GM12874 (cell line): ENCODE measurements around the gene UBE3A.

Source experiments
- TF ChIP-seq, protein P1 (sequence below): IDR thresholded peaks from 2 replicates; pipeline ENCODE4 v1.5.1; 2011; ENCODE audit warnings: low read depth, mild to moderate bottlenecking, control low read depth, low read length, moderate library complexity; ENCODE audit not compliant: insufficient read depth

The UBE3A gene

DNA sequence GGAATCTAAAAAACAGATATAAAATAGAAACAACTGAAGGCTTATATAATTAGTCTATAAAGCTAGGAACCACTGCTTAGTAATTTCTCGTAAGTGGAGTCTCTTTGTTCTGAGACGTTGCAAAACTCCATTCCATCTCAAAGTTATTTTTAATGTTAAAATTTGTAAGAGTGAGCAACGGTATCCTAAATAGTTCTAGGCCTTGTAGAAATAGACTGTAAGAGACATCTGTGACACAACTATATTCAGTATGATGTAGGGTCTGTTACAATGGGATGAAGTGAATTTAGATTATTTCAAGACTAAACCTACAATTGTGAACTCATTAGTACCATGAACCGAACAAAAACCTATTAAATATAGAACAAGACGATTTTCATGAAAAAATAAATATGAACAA, 57.2 kb downstream of the UBE3A start:
- TF ChIP-seq, protein P1, sequence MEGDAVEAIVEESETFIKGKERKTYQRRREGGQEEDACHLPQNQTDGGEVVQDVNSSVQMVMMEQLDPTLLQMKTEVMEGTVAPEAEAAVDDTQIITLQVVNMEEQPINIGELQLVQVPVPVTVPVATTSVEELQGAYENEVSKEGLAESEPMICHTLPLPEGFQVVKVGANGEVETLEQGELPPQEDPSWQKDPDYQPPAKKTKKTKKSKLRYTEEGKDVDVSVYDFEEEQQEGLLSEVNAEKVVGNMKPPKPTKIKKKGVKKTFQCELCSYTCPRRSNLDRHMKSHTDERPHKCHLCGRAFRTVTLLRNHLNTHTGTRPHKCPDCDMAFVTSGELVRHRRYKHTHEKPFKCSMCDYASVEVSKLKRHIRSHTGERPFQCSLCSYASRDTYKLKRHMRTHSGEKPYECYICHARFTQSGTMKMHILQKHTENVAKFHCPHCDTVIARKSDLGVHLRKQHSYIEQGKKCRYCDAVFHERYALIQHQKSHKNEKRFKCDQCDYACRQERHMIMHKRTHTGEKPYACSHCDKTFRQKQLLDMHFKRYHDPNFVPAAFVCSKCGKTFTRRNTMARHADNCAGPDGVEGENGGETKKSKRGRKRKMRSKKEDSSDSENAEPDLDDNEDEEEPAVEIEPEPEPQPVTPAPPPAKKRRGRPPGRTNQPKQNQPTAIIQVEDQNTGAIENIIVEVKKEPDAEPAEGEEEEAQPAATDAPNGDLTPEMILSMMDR = no peak

DNA sequence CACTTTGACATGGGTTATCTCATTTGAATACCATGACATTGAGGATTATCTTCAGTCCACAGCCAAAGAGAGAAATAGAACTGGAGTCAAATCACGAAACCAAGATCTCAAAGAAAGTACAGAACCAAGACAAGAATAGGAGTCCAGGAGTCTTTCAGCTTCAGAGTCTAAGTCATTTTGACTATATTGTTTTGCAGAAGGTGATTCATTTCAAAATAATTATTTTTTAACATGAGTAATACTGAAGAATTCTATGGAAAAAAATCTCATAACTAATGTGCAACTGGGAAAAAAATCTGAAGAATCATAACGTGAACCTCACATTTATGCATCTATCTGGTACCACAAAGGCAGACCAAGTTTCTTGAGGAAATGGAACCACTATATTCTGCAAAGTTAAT, 60.3 kb downstream of the UBE3A start:
- TF ChIP-seq, protein P1 = no peak

DNA sequence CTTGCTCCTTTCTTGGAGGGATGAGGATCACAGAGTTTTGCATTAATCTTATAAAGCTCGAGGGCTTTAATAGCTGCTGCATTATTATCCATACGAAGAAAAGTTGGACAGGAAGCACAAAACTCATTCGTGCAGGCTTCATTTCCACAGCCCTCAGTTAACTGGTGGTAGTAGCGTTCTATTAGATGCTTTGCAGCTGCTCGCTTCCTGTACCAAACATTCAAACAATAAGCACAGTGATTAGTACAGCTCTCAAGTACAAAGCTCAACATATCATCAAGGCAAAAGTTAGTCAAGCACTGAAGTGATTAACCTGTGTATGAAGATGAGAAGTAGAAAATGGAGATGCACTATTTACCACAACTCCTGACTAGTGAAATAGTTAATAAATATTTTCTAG, 63.3 kb downstream of the UBE3A start:
- TF ChIP-seq, protein P1 = no peak

DNA sequence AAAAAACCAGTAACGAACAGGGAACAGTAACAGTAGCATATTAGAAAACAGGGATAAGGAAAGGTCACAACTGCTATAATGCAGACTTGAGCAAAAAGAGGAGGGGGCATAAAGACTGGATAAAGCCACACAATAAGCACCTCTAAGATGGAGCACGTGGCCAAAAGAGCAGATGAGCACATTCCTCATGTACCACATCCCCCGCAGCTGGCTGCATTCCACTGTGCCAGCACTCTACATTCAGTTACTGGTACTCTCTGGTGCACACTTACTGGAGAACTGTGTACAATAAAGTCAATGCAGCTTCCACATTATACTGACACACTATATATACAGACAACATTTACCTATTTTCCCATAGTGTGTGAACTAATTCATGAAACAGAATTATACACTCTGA, 64.7 kb downstream of the UBE3A start:
- TF ChIP-seq, protein P1 = no peak

DNA sequence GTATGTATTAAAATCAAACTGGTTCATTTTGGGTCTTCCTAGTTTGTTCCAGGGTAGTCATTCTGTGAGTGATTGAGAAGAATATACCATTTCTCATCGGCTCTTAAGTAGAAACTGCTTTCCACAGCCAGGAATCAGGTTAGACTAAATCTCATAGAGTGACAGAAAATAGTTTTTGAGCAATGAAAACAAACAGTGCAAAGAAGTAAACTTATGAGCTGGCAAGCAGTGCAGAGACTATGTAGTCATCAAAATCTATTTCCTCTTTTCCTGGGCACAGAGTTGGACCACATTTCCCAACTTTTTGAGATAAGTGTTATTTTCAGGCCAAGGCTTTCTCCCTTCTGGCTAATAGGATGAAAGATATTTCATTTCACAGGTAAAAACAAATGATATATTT, 66.5 kb downstream of the UBE3A start:
- TF ChIP-seq, protein P1 = no peak

DNA sequence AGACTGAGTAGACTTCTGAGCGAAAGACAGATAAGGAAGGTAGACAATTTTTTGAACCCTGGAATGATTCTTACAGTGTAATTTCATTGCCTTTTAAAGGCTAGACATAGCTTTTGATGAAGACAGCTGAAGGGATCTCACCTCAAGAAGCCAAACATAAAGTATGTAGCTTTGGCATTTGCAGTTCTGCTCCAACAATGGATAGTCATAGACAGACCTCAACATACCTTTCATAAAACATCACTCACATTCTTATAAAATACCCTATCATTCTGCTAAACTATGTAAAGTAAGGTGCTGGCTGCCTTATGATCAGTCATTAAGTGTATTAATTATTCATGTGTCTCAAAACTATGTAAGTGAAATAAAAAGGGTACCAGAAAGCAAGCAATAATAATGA, 70.0 kb downstream of the UBE3A start:
- TF ChIP-seq, protein P1 = no peak

DNA sequence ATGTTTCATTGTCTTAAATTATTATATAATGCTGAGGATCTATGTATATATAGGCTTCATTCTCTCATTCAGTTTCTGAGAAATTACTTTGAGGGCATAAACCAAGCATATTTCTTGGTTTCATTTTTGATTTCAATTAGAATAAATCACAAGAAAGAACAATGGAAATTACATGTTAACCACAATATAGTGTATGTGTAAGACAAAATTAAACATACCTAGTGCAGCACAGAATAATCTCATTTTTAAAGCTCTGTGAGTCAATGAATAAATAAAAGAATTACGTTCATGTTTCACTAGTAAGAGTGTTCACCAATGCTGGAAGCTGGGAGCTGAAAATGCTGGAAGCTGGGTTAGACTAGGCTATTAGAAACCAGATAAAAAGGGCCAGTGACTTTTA, 72.8 kb downstream of the UBE3A start:
- TF ChIP-seq, protein P1 = no peak

DNA sequence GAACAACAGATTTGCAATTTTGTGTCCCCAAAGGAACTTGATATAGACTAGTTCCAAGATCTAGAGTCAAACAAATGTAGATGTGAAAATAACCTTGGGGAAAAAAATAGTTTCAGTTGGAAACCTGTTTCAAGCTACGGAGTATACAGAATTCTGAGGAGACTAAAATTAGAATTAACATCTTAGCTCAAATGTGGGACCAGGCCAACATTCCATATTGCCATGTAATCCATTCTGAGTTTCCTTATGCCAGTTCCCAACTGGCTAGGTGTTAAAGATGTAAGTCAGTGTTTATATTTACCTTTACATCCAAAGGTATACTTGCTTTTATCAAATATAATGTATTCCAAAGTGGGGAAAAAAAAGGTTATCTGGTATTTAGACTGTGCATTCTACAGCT, 76.3 kb downstream of the UBE3A start:
- TF ChIP-seq, protein P1 = no peak
